Posterior cingulate gyrus (tissue), 11 donors: ENCODE measurements around the gene CMTM4.
A peak's percentile ranks its signal among the peaks of the same experiment; 100 is the strongest.
"Not testable (repeated sequence)": the region's sequence is repeated elsewhere in the genome, so short reads cannot be mapped to it uniquely, and the experiment has no call there.

Source experiments
- DNase-seq, 10 donors: peaks; one replicate each; pipeline versions ENCODE4 v3.0.0 to v3.0.0-alpha.2; 2020 to 2021; ENCODE audit warnings: mixed read lengths in 3 of 10
- intact Hi-C: fragments of 100-400 bp; cut with DNase I; formaldehyde crosslinking; loops from one replicate; pipeline ENCODE4 v1.15.1; 2023

CMTM4 gene

GRCh38 chr16:66603537-66604375 is 92.8 kb downstream of the CMTM4 start:
- DNase-seq: peak in 2 of 10 donors; percentile 87 to 91
- intact Hi-C loops: loop anchor here (5.0 to 10.0 kb wide), 2 partner anchors 89 to 196 kb away; no protein-coding TSS in a partner anchor

DNA sequence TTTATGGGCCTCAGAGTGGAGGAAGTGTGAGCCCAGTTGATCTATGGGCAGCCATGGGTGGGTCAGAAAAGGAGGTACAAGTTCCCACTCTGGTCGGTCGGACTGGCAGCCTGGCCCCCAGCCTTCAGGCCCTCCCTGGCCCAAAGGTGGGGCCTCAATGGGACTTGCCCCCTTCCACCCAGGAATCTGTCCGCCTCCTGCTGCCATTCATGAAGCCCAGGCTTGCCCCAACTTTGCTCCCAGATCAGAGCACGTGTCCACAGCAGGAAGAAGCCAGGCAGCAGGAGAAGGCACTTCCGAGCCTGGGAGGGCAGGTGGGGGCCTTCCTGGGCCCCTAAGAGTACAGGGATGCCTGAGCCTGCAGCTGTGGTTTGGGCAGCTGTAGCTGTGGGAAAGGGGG is 95.1 kb downstream of the CMTM4 start:
- intact Hi-C loops: loop anchor here (5.0 to 10.0 kb wide), 2 partner anchors 87 to 194 kb away; no protein-coding TSS in a partner anchor
- DNase-seq: no peak

DNA sequence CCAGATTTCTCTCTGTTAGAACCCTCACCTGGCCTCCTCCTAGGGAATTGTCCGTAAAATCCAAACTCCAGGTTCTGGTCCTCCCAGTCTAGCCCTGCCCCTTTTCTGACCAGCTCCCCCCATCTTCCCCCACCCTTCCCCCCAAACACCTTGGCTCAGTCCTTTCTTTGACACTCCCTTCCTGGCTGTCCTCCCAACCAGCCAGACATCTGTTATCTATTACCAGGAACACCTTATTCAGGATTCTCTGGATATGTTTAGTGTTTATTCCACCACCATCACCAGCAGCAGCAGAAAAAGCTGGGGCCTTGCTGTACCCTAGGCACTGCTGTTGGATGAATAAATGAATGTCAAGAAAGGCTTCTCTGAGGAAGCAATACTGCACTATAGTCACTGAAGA is 96.1 kb downstream of the CMTM4 start:
- intact Hi-C loops: loop anchor here (5.0 to 10.0 kb wide), 2 partner anchors 86 to 193 kb away; no protein-coding TSS in a partner anchor
- no peak for DNase-seq

GRCh38 chr16:66599726-66600125 is 96.8 kb downstream of the CMTM4 start:
- DNase-seq: no peak
- intact Hi-C loops: loop anchor here (5.0 to 10.0 kb wide), 2 partner anchors 85 to 192 kb away; no protein-coding TSS in a partner anchor

DNA sequence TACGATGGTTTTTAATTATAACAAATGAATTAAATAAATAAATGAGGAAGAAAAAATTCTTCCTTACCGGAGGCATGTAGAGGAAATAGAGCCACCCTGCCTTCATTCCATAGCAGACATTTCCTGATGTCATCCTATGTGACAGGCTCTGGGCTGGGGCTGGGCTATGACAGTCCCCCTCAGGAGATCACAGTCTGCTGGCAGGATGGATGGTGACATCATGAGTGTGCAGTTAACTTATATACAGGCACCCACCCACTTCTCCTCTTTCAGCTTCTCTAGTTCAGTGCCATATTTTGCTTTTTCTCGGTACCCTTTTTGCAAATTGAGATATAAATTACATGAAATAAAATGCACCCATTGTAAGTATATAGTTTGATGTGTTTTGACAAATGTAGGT is 98.4 kb downstream of the CMTM4 start:
- intact Hi-C loops: no loop called here
- no peak for DNase-seq

DNA sequence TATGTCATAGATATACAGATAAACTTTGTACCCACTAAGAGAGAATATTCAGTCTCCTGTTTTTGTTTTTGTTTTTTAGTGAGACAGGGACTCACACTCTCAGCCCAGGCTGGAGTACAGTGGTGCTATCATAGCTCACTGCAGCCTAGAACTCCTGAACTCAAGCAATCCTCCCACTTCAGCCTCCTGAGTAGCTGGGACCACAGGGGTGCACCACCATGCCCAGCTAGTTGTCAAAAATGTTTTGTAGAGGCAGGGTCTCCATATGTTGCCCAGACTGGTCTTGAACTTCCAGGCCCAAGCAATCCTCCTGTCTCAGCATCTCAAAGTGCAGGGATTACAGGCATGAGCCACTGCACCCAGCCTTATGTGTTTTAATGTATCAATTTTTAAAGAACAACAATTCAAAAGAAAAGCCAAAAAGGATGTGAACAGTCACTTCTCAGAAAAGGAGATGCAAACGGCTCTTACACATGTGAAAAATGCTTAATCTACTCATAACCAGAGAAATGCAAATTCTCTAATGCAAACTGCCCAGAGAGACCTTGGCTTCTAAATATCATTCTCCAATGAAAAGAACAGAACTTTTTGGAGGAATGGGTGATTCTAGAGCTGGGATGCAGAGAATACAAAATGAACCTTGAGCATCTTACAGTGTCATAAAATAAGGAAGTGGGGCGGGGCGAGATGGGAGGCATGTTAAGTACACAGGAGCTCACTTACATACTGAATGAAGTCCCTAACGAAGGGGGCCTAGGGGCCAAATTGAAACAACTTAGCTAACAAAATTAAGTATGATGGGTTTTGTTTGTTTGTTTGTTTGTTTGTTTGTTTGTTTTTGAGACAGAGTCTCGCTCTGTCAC is 99.3 kb downstream of the CMTM4 start:
- intact Hi-C loops: no loop called here
- no peak for DNase-seq

DNA sequence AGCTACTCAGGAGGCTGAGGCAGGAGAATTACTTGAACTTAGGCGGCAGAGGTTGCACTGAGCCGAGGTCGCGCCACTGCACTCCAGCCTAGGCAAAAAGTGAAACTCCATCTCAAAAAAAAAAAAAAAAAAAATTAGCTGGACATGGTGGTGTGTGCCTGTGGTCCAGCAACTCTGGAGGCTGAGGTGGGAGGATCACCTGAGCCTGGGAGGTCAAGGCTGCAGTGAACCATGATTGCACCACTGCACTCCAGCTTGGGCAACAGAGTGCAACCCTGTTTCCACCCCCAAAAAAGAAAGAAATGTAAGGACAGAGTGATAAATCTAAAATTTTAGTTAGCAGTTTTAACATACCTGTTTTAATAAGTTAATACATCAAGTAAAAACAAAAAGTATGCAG is 100.0 kb downstream of the CMTM4 start:
- intact Hi-C loops, DNase-seq: not testable (repeated sequence)

GRCh38 chr16:66594739-66595138 is 101.8 kb downstream of the CMTM4 start:
- DNase-seq: no peak
- intact Hi-C loops: no loop called here

DNA sequence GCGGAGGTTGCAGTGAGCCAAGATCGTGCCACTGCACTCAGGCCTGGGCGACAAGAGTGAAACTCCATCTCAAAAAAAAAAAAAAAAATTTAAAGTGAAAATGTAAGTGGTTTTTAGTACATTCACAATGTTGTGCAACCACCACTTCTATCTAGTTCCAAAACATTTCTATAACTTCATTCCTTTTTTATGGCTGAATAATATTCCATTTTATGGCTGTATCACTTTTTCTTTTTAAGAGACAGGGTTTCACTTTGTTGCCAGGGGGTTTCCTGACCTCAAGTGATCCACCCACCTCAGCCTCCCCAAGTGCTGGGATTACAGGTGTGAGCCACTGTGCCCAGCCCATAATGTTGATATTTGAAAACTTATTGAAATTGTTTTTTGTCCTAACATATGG is 103.7 kb downstream of the CMTM4 start:
- intact Hi-C loops: no loop called here
- no peak for DNase-seq

GRCh38 chr16:66592241-66592640 is 104.3 kb downstream of the CMTM4 start:
- no peak for DNase-seq
- intact Hi-C loops: no loop called here

- DNase-seq: no peak
- intact Hi-C loops: no loop called here
These were observed 105.5 kb downstream of the CMTM4 start for GRCh38 chr16:66591018-66591417.

GRCh38 chr16:66590322-66590721 is 106.2 kb downstream of the CMTM4 start:
- DNase-seq: no peak
- intact Hi-C loops: no loop called here

GRCh38 chr16:66588981-66589713 is 107.4 kb downstream of the CMTM4 start:
- peak in 6 of 10 donors; percentile 15 to 89 (median 42) for DNase-seq
- intact Hi-C loops: loop anchor here (2.0 kb wide), 1 partner anchor 182 kb away; no protein-coding TSS in a partner anchor

- DNase-seq: peak in 3 of 10 donors; percentile 15 to 79 (median 69)
- intact Hi-C loops: loop anchor here (2.0 kb wide), 1 partner anchor 181 kb away; no protein-coding TSS in a partner anchor
These were observed 108.5 kb downstream of the CMTM4 start for GRCh38 chr16:66587881-66588600.

- no peak for DNase-seq
These were observed 110.9 kb downstream of the CMTM4 start for GRCh38 chr16:66585481-66586239.

GRCh38 chr16:66581246-66581952 is 115.1 kb downstream of the CMTM4 start:
- DNase-seq: no peak
- intact Hi-C loops: no loop called here

More at GRCh38 chr16:66585481-66586239, 110.9 kb downstream of the CMTM4 start:
- intact Hi-C loops: no loop called here

- no peak for DNase-seq
- intact Hi-C loops: no loop called here
These were observed 115.8 kb downstream of the CMTM4 start for GRCh38 chr16:66580605-66581209.
